Measurements from ENCODE around the gene HDAC4.

- TF ChIP-seq RAD21 (conservative IDR thresholded peaks at IDR 0.05 in 1 of 2, IDR thresholded peaks at IDR 0.05 in 1 of 2) = no peak
- no peak for TF ChIP-seq ELK1 (IDR thresholded peaks at IDR 0.05; ENCODE audit: low read depth, low read length)
- TF ChIP-seq BCL3 (IDR thresholded peaks at IDR 0.05) = no peak
- no peak for TF ChIP-seq HES2 (IDR thresholded peaks at IDR 0.05)
- no peak for TF ChIP-seq CTCF (IDR thresholded peaks at IDR 0.05)
These were observed 40.2 kb downstream of the HDAC4 start for GRCh38 chr2:239360421-239361310.

All from A549 (cell line).